ENCODE data around the gene EFCAB12.
"Not testable (repeated sequence)": the region's sequence is repeated elsewhere in the genome, so short reads cannot be mapped to it uniquely, and the experiment has no call there.

The EFCAB12 gene

DNA sequence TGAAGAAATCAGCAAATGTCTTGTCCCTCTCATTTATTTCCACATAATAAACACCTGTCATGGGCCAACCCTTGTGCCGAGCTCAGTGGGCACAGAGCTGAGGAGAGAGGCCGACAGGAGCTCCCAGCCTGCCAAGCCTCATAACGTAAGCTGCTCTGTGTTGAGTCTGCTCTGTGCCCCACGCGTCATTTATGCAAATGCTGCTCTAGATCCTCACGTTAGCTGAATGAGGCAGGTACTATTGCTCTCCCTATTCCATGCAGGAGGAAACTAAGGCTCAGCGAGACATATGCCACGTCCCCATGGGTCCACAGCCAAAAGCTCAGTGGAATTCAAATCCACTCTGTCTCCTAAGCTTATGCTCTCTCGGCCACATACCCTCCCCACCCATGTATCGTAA, 41.5 kb downstream of the EFCAB12 start:
- H3K9me3 ChIP-seq (ENCODE audit: insufficient read depth, low read length, severe bottlenecking): no peaks in the 10 kb centered on the region
- TF ChIP-seq CTCF (IDR thresholded peaks at IDR 0.05; ENCODE audit: borderline replicate concordance, extremely low read depth, low read length, poor library complexity, severe bottlenecking) (no peak), EZH2 (IDR thresholded peaks at IDR 0.05; ENCODE audit: borderline replicate concordance, low read depth, low read length, severe bottlenecking) (no peak)
- no peak overlapping the region for H3K9ac ChIP-seq (ENCODE audit: low read depth, low read length)
- no peak overlapping the region for H2AFZ ChIP-seq (ENCODE audit: low read depth, low read length)
- no peaks in the 10 kb centered on the region; the same call in 1 of the 2 replicates for H4K20me1 ChIP-seq (ENCODE audit: insufficient read depth, low read length)
- ATAC-seq (ENCODE audit: insufficient read depth, low read depth) (no peak), DNase-seq (no peak)
- no peak overlapping the region for H3K4me3 ChIP-seq (ENCODE audit: low read depth in 1 of 2, low read length in 2 of 2)
- H3K4me1 ChIP-seq (ENCODE audit: insufficient read depth, low read length): no peaks in the 10 kb centered on the region
- no peak overlapping the region for H3K4me2 ChIP-seq (ENCODE audit: insufficient read depth, low read length)
- no peak overlapping the region for H3K27ac ChIP-seq (ENCODE audit: low read length)
- peaks cover 51% of the 10 kb centered on the region for H3K36me3 ChIP-seq (ENCODE audit: insufficient read depth, low read length)
- no peaks in the 10 kb centered on the region for H3K27me3 ChIP-seq (ENCODE audit: insufficient read depth, low read length, poor library complexity)
- H3K79me2 ChIP-seq (ENCODE audit: insufficient read depth, low read length): 0 out of 2 replicates have a peak, but pooled peaks cover 2% of the 10 kb centered on the region

DNA sequence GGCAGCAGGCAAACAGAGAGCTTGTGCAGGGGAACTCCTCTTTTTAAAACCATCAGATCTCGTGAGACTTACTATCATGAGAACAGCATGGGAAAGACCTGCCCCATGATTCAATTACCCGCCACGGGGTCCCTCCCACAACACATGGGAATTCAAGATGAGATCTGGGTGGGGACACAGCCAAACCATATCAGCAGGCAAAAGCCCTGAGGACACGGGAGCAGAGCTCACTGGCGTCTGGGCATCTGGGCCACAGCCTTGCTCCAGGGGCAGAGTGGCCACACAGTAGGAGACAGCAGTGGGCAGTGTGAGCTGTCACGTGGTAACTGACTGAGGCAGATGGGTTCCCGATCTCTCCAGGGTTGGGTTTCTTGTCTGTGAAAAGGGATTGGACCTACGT, 42.9 kb downstream of the EFCAB12 start:
- not testable (repeated sequence) for H3K9me3 ChIP-seq (ENCODE audit: insufficient read depth, low read length, severe bottlenecking); H3K4me2 ChIP-seq (ENCODE audit: insufficient read depth, low read length); H3K9ac ChIP-seq (ENCODE audit: low read depth, low read length); H3K27me3 ChIP-seq (ENCODE audit: insufficient read depth, low read length, poor library complexity); H2AFZ ChIP-seq (ENCODE audit: low read depth, low read length); H3K4me3 ChIP-seq (ENCODE audit: low read depth in 1 of 2, low read length in 2 of 2); H3K4me1 ChIP-seq (ENCODE audit: insufficient read depth, low read length); ATAC-seq (ENCODE audit: insufficient read depth, low read depth); H3K79me2 ChIP-seq (ENCODE audit: insufficient read depth, low read length); H3K27ac ChIP-seq (ENCODE audit: low read length); H4K20me1 ChIP-seq (ENCODE audit: insufficient read depth, low read length); DNase-seq
- H3K36me3 ChIP-seq (ENCODE audit: insufficient read depth, low read length): peaks cover 38% of the 10 kb centered on the region

- Histone ChIP-seq H3K27me3 (ENCODE audit: insufficient read depth, low read length, poor library complexity) (no peaks in the 10 kb centered on the region), H3K36me3 (ENCODE audit: insufficient read depth, low read length) (peaks cover 31% of the 10 kb centered on the region), H3K4me3 (ENCODE audit: low read depth in 1 of 2, low read length in 2 of 2) (no peak overlapping the region), H3K9ac (ENCODE audit: low read depth, low read length) (no peak overlapping the region), H2AFZ (ENCODE audit: low read depth, low read length) (no peak overlapping the region), H4K20me1 (ENCODE audit: insufficient read depth, low read length) (no peaks in the 10 kb centered on the region; the same call in 1 of the 2 replicates), H3K9me3 (ENCODE audit: insufficient read depth, low read length, severe bottlenecking) (peaks cover 5% of the 10 kb centered on the region), H3K27ac (ENCODE audit: low read length) (no peak overlapping the region), H3K4me2 (ENCODE audit: insufficient read depth, low read length) (no peak overlapping the region), H3K79me2 (ENCODE audit: insufficient read depth, low read length) (no peaks in the 10 kb centered on the region), H3K4me1 (ENCODE audit: insufficient read depth, low read length) (no peaks in the 10 kb centered on the region)
- TF ChIP-seq EZH2 (IDR thresholded peaks at IDR 0.05; ENCODE audit: borderline replicate concordance, low read depth, low read length, severe bottlenecking): no peak
- TF ChIP-seq CTCF (IDR thresholded peaks at IDR 0.05; ENCODE audit: borderline replicate concordance, extremely low read depth, low read length, poor library complexity, severe bottlenecking): no peak
- no peak for DNase-seq
- ATAC-seq (ENCODE audit: insufficient read depth, low read depth): no peak
These were observed 43.7 kb downstream of the EFCAB12 start for GRCh38 chr3:129384594-129385323.

DNA sequence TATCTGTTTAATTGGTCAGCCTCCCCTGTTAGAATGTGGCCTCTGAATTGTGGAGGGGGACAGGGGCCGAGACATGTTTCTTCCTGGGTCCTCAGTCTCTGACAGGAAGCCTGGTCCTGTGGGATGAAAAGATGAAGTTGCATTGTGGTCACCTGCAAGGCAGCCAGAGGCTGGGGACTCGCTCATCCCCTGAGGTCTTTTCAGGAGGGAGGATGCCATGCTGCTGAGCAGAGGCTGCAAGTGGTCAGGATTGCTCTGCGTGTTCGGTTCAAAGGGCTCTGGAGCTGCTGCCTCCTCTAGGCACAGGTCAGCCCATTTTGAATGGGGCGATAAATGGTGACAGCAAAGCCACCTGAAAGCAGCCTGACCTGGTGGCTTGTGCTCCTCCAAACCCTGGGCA, 44.3 kb downstream of the EFCAB12 start:
- not testable (repeated sequence) for H3K79me2 ChIP-seq (ENCODE audit: insufficient read depth, low read length); H3K4me3 ChIP-seq (ENCODE audit: low read depth in 1 of 2, low read length in 2 of 2); H3K9ac ChIP-seq (ENCODE audit: low read depth, low read length); H4K20me1 ChIP-seq (ENCODE audit: insufficient read depth, low read length); H3K4me2 ChIP-seq (ENCODE audit: insufficient read depth, low read length); H2AFZ ChIP-seq (ENCODE audit: low read depth, low read length); H3K27ac ChIP-seq (ENCODE audit: low read length); H3K4me1 ChIP-seq (ENCODE audit: insufficient read depth, low read length); DNase-seq; ATAC-seq (ENCODE audit: insufficient read depth, low read depth); H3K9me3 ChIP-seq (ENCODE audit: insufficient read depth, low read length, severe bottlenecking); H3K27me3 ChIP-seq (ENCODE audit: insufficient read depth, low read length, poor library complexity)
- peaks cover 25% of the 10 kb centered on the region for H3K36me3 ChIP-seq (ENCODE audit: insufficient read depth, low read length)
